Body of pancreas (tissue), 4 donors: ENCODE measurements around the gene TMCO4. TPM values are rescaled to one million over a fixed set of nuclear protein-coding genes. Genes with fewer than 3 reads are reported as not detected.

ENCODE experiments used
- ATAC-seq: fragments of 150-250 bp; one replicate; pipeline ENCODE4 v1.9.1; 2016
- DNase-seq, 4 donors: peaks; one replicate each; pipeline ENCODE4 v3.0.0-alpha.2; 2019
- H3K27ac ChIP-seq, 4 donors: fragments of 200-600 bp; sonication (generic); 1 replicate in 3 of 4; 2 replicates in 1 of 4; pipeline versions ENCODE4 v1.5.1 to v1.6.1; 2016 to 2019; ENCODE audit warnings: mild to moderate bottlenecking in 1 of 4, mixed read lengths in 1 of 4, moderate library complexity in 1 of 4
- H3K27me3 ChIP-seq, 2 donors: fragments of 200-600 bp; sonication (generic); one replicate each; pipeline ENCODE4 v1.6.0; 2016; ENCODE audit warnings: mild to moderate bottlenecking in 1 of 2
- H3K36me3 ChIP-seq, 2 donors: fragments of 200-600 bp; sonication (generic); replicated peaks in 1 of 2; 2 replicates each; pipeline ENCODE4 v1.5.1; 2016; ENCODE audit warnings: low read depth in 2 of 2; ENCODE audit not compliant: insufficient read depth in 1 of 2
- H3K4me1 ChIP-seq: fragments of 200-600 bp; sonication (generic); one replicate; pipeline ENCODE4 v1.6.0; 2016
- H3K4me3 ChIP-seq, 2 donors: fragments of 200-600 bp; sonication (generic); 1 replicate in 1 of 2; 2 replicates in 1 of 2; pipeline ENCODE4 v1.5.1; 2016 to 2019
- H3K9me3 ChIP-seq, 3 donors: fragments of 200-600 bp; sonication (generic); 1 replicate in 2 of 3; 2 replicates in 1 of 3; pipeline ENCODE4 v1.5.1; 2016
- POLR2A ChIP-seq, 3 donors: fragments of 450-650 bp; IDR thresholded peaks; one replicate each; pipeline ENCODE4 v1.6.1; 2016; ENCODE audit warnings: antibody characterized with exemption in 3 of 3, mild to moderate bottlenecking in 2 of 3
- WGBS, 2 donors: methylation state at CpG; one replicate each; pipeline ENCODE4 v1.1.5; 2017; 5-methylcytosine and 5-hydroxymethylcytosine counted together
- intact Hi-C: fragments of 100-400 bp; cut with DNase I; formaldehyde crosslinking; loops from one replicate; pipeline ENCODE4 v1.15.1; 2023
- total RNA-seq, 2 donors: library from RNA; depleted of rRNA; stranded (reverse); fragments of >200 nt; gene quantifications; one replicate each; pipeline ENCODE4 v1.1.0, GENCODE V29; 2016
- TF ChIP-seq, protein P1 (sequence below), 7 experiments: fragments of 450-650 bp in 4 of 7; fragments of 200-600 bp in 3 of 7; sonication (generic) in 3 of 7; IDR thresholded peaks; one replicate each; pipeline ENCODE4 v1.5.1; 2016 to 2019; ENCODE audit warnings: antibody characterized with exemption in 7 of 7

Gene TMCO4
- total RNA-seq, 2 donors from 2014 or later, result 31.3 to 36.3 TPM

DNA sequence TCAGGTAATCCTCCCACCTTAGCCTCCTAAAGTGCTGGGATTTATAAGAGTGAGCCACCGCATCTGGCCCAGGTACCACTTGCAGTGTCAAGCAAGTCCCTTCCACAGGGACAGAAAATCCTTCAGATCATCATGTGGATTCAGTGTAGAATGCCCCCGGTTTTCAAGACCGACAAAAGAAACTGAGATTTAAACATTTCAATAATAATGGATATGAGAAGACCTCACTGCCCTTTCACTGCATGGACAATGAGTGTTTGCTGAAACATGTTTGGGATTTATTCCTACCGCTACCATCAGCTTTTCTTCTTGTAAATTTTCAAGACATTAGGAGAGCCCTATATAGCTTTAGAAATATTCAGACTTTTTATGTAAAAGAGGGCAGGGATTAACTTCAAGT lies 93.6 kb downstream of the TMCO4 start:
- WGBS, 2 donors, result 90 to 91% methylated on average over 4 of the region's 4 CpGs
- Histone ChIP-seq H3K9me3 (no peaks in the 10 kb centered on the region), H3K27me3 (no peaks in the 10 kb centered on the region), H3K36me3 (no peaks in the 10 kb centered on the region), H3K4me3 (no peak overlapping the region), H3K27ac (no peak overlapping the region), H3K4me1 (peaks cover 11% of the 10 kb centered on the region)
- ATAC-seq (no peak), DNase-seq (no peak)
- no peak for TF ChIP-seq POLR2A (IDR thresholded peaks at IDR 0.05)
- TF ChIP-seq, protein P1, sequence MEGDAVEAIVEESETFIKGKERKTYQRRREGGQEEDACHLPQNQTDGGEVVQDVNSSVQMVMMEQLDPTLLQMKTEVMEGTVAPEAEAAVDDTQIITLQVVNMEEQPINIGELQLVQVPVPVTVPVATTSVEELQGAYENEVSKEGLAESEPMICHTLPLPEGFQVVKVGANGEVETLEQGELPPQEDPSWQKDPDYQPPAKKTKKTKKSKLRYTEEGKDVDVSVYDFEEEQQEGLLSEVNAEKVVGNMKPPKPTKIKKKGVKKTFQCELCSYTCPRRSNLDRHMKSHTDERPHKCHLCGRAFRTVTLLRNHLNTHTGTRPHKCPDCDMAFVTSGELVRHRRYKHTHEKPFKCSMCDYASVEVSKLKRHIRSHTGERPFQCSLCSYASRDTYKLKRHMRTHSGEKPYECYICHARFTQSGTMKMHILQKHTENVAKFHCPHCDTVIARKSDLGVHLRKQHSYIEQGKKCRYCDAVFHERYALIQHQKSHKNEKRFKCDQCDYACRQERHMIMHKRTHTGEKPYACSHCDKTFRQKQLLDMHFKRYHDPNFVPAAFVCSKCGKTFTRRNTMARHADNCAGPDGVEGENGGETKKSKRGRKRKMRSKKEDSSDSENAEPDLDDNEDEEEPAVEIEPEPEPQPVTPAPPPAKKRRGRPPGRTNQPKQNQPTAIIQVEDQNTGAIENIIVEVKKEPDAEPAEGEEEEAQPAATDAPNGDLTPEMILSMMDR (IDR thresholded peaks at IDR 0.05), result no peak
- intact Hi-C loops, result no loop called here

GRCh38 chr1:19705464-19705863 lies 94.3 kb downstream of the TMCO4 start:
- Histone ChIP-seq H3K27me3 (no peaks in the 10 kb centered on the region), H3K27ac (no peak overlapping the region), H3K9me3 (no peaks in the 10 kb centered on the region), H3K4me1 (peaks cover 11% of the 10 kb centered on the region), H3K4me3 (no peak overlapping the region), H3K36me3 (no peaks in the 10 kb centered on the region)
- ATAC-seq (no peak), DNase-seq (no peak)
- no peak for TF ChIP-seq POLR2A (IDR thresholded peaks at IDR 0.05)
- TF ChIP-seq, protein P1 (IDR thresholded peaks at IDR 0.05), result no peak
- WGBS, 2 donors, result 77 to 79% methylated on average over 4 of the region's 4 CpGs
- intact Hi-C loops, result no loop called here

- WGBS, 2 donors, result 17 to 33% methylated on average over 10 to 19 of the region's 19 CpGs
- ATAC-seq, result peak; percentile 78
Measured at GRCh38 chr1:19704247-19705113, 95.2 kb downstream of the TMCO4 start.

GRCh38 chr1:19703280-19703679 lies 96.4 kb downstream of the TMCO4 start:
- ATAC-seq (no peak), DNase-seq (no peak)
- TF ChIP-seq, protein P1 (IDR thresholded peaks at IDR 0.05), result no peak
- TF ChIP-seq POLR2A (IDR thresholded peaks at IDR 0.05), result no peak
- peaks cover 11% of the 10 kb centered on the region for H3K4me1 ChIP-seq
- no peak overlapping the region for H3K27ac ChIP-seq
- H3K27me3 ChIP-seq, result no peaks in the 10 kb centered on the region
- intact Hi-C loops, result no loop called here
- H3K36me3 ChIP-seq, result no peaks in the 10 kb centered on the region
- H3K4me3 ChIP-seq, result no peak overlapping the region
- H3K9me3 ChIP-seq, result no peaks in the 10 kb centered on the region
- WGBS, 2 donors, result 98 to 100% methylated on average over 3 of the region's 3 CpGs

More at GRCh38 chr1:19704247-19705113, 95.2 kb downstream of the TMCO4 start:
- peak; percentile 61 to 73 (median 70) for DNase-seq
- H3K4me3 ChIP-seq, result no peak overlapping the region
- no peaks in the 10 kb centered on the region for H3K9me3 ChIP-seq
- no peaks in the 10 kb centered on the region for H3K27me3 ChIP-seq
- intact Hi-C loops, result no loop called here
- H3K36me3 ChIP-seq, result no peaks in the 10 kb centered on the region
- TF ChIP-seq, protein P1 (IDR thresholded peaks at IDR 0.05), result peak; percentile 69 to 94 (median 77)
- TF ChIP-seq POLR2A (IDR thresholded peaks at IDR 0.05), result no peak
- H3K4me1 ChIP-seq, result peaks cover 11% of the 10 kb centered on the region
- no peak overlapping the region for H3K27ac ChIP-seq
